GM19025 (cell line): Measurements from ENCODE around the gene NEUROD1.

Experiments
- ATAC-seq: cut with Tn5 transposase; IDR thresholded peaks from one replicate; pipeline ENCODE4 v1.9.1; 2021; ENCODE audit warnings: mild to moderate bottlenecking, low read depth, moderate library complexity; ENCODE audit not compliant: unreplicated experiment

Gene NEUROD1

GRCh38 chr2:181680937-181681811 lies 857 bp upstream of the NEUROD1 start:
- ATAC-seq = no peak

GRCh38 chr2:181679544-181679979 lies 755 bp downstream of the NEUROD1 start:
- ATAC-seq = no peak

- no peak for ATAC-seq
Observed at GRCh38 chr2:181678861-181679543, 1.3 kb downstream of the NEUROD1 start.

GRCh38 chr2:181677912-181678586 lies 2.3 kb downstream of the NEUROD1 start:
- ATAC-seq = no peak

- ATAC-seq = no peak
Observed at GRCh38 chr2:181675254-181675653, 5.1 kb downstream of the NEUROD1 start.

- ATAC-seq = no peak
Observed at GRCh38 chr2:181674461-181674860, 5.9 kb downstream of the NEUROD1 start.

GRCh38 chr2:181673173-181673572 lies 7.1 kb downstream of the NEUROD1 start:
- no peak for ATAC-seq

GRCh38 chr2:181672255-181673008 lies 7.9 kb downstream of the NEUROD1 start:
- peak; percentile 85 for ATAC-seq

GRCh38 chr2:181670632-181671031 lies 9.7 kb downstream of the NEUROD1 start:
- no peak for ATAC-seq

- ATAC-seq = no peak
Observed at GRCh38 chr2:181667234-181667633, 13.1 kb downstream of the NEUROD1 start.

- no peak for ATAC-seq
Observed at GRCh38 chr2:181662287-181662686, 18.0 kb downstream of the NEUROD1 start.

GRCh38 chr2:181660181-181660580 lies 20.1 kb downstream of the NEUROD1 start:
- no peak for ATAC-seq

- no peak for ATAC-seq
Observed at GRCh38 chr2:181658444-181658843, 21.9 kb downstream of the NEUROD1 start.

GRCh38 chr2:181657379-181657778 lies 22.9 kb downstream of the NEUROD1 start:
- no peak for ATAC-seq

GRCh38 chr2:181656450-181657291 lies 23.6 kb downstream of the NEUROD1 start, which contains the start of gene CERKL:
TSS of gene CERKL (minus strand) at chr2:181657105. CDS start at chr2:181657006, 99 bp downstream.
- ATAC-seq = peak; percentile 93

GRCh38 chr2:181655519-181655918 lies 24.8 kb downstream of the NEUROD1 start:
- no peak for ATAC-seq

GRCh38 chr2:181649436-181649979 lies 30.8 kb downstream of the NEUROD1 start:
- no peak for ATAC-seq

GRCh38 chr2:181648478-181649155 lies 31.7 kb downstream of the NEUROD1 start:
- no peak for ATAC-seq
